ENCODE results near the gene DRAM1.
"Not testable (repeated sequence)": the region's sequence is repeated elsewhere in the genome, so short reads cannot be mapped to it uniquely, and the experiment has no call there.

The DRAM1 gene

GRCh38 chr12:101866615-101867373 lies 10.6 kb upstream of the DRAM1 start:
- ATAC-seq (replicated peaks; ENCODE audit: extremely low read depth, poor library complexity, severe bottlenecking) (no peak), DNase-seq (ENCODE audit: low spot score in 2 of 2) (no peak)
- Mint-ChIP-seq H3K27me3 (no peaks in the 10 kb centered on the region), H3K4me1 (no peaks in the 10 kb centered on the region), H3K4me3 (no peak overlapping the region), H3K9me3 (no peaks in the 10 kb centered on the region), H3K36me3 (ENCODE audit: insufficient read depth) (peaks cover 3% of the 10 kb centered on the region), H3K27ac (ENCODE audit: low read depth) (no peak overlapping the region)

- not testable (repeated sequence) for H3K4me3 Mint-ChIP-seq; H3K36me3 Mint-ChIP-seq (ENCODE audit: insufficient read depth); H3K4me1 Mint-ChIP-seq; H3K9me3 Mint-ChIP-seq; H3K27ac Mint-ChIP-seq (ENCODE audit: low read depth); ATAC-seq (replicated peaks; ENCODE audit: extremely low read depth, poor library complexity, severe bottlenecking); DNase-seq (ENCODE audit: low spot score in 2 of 2); H3K27me3 Mint-ChIP-seq
These were observed 9.8 kb upstream of the DRAM1 start for GRCh38 chr12:101867619-101868018.

- Mint-ChIP-seq H3K9me3 (no peaks in the 10 kb centered on the region), H3K4me3 (no peak overlapping the region), H3K36me3 (ENCODE audit: insufficient read depth) (peaks cover 2% of the 10 kb centered on the region), H3K27ac (ENCODE audit: low read depth) (no peak overlapping the region), H3K27me3 (no peaks in the 10 kb centered on the region), H3K4me1 (no peaks in the 10 kb centered on the region)
- ATAC-seq (replicated peaks; ENCODE audit: extremely low read depth, poor library complexity, severe bottlenecking) (no peak), DNase-seq (ENCODE audit: low spot score in 2 of 2) (no peak)
These were observed 6.5 kb upstream of the DRAM1 start for GRCh38 chr12:101870925-101871324.

GRCh38 chr12:101875162-101875561 lies 2.2 kb upstream of the DRAM1 start:
- Mint-ChIP-seq H3K4me3 (no peak overlapping the region), H3K9me3 (no peaks in the 10 kb centered on the region), H3K27me3 (no peaks in the 10 kb centered on the region), H3K27ac (ENCODE audit: low read depth) (no peak overlapping the region), H3K4me1 (peaks cover 14% of the 10 kb centered on the region), H3K36me3 (ENCODE audit: insufficient read depth) (peaks cover 11% of the 10 kb centered on the region)
- ATAC-seq (replicated peaks; ENCODE audit: extremely low read depth, poor library complexity, severe bottlenecking) (no peak), DNase-seq (ENCODE audit: low spot score in 2 of 2) (no peak)

- Mint-ChIP-seq H3K4me3 (peak overlapping the region; percentile 93), H3K4me1 (peaks cover 16% of the 10 kb centered on the region), H3K9me3 (no peaks in the 10 kb centered on the region), H3K36me3 (ENCODE audit: insufficient read depth) (peaks cover 11% of the 10 kb centered on the region), H3K27ac (ENCODE audit: low read depth) (peak overlapping the region; percentile 87), H3K27me3 (no peaks in the 10 kb centered on the region)
- no peak for DNase-seq (ENCODE audit: low spot score in 2 of 2)
- no peak for ATAC-seq (replicated peaks; ENCODE audit: extremely low read depth, poor library complexity, severe bottlenecking)
These were observed 989 bp upstream of the DRAM1 start for GRCh38 chr12:101876322-101876860.

GRCh38 chr12:101877806-101878242 lies 444 bp downstream of the DRAM1 start:
- Mint-ChIP-seq H3K9me3 (no peaks in the 10 kb centered on the region), H3K4me1 (peaks cover 20% of the 10 kb centered on the region), H3K27ac (ENCODE audit: low read depth) (peak overlapping the region; percentile 87), H3K36me3 (ENCODE audit: insufficient read depth) (peaks cover 12% of the 10 kb centered on the region), H3K4me3 (peak overlapping the region; percentile 93), H3K27me3 (no peaks in the 10 kb centered on the region)
- peak; percentile 6 for ATAC-seq (replicated peaks; ENCODE audit: extremely low read depth, poor library complexity, severe bottlenecking)
- no peak for DNase-seq (ENCODE audit: low spot score in 2 of 2)

- H3K27ac Mint-ChIP-seq (ENCODE audit: low read depth): peak overlapping the region; percentile 87
- peak overlapping the region; percentile 93 for H3K4me3 Mint-ChIP-seq
- peaks cover 12% of the 10 kb centered on the region for H3K36me3 Mint-ChIP-seq (ENCODE audit: insufficient read depth)
- no peaks in the 10 kb centered on the region for H3K9me3 Mint-ChIP-seq
- ATAC-seq (replicated peaks; ENCODE audit: extremely low read depth, poor library complexity, severe bottlenecking) (no peak), DNase-seq (ENCODE audit: low spot score in 2 of 2) (no peak)
- no peaks in the 10 kb centered on the region for H3K27me3 Mint-ChIP-seq
- H3K4me1 Mint-ChIP-seq: peaks cover 20% of the 10 kb centered on the region
These were observed 952 bp downstream of the DRAM1 start for GRCh38 chr12:101878243-101878821.

GRCh38 chr12:101880769-101881168 lies 3.4 kb downstream of the DRAM1 start:
- ATAC-seq (replicated peaks; ENCODE audit: extremely low read depth, poor library complexity, severe bottlenecking) (no peak), DNase-seq (ENCODE audit: low spot score in 2 of 2) (no peak)
- Mint-ChIP-seq H3K27ac (ENCODE audit: low read depth) (no peak overlapping the region), H3K4me3 (no peak overlapping the region), H3K27me3 (no peaks in the 10 kb centered on the region), H3K9me3 (no peaks in the 10 kb centered on the region), H3K36me3 (ENCODE audit: insufficient read depth) (peaks cover 12% of the 10 kb centered on the region), H3K4me1 (peaks cover 20% of the 10 kb centered on the region)

GRCh38 chr12:101881228-101881627 lies 3.8 kb downstream of the DRAM1 start:
- peaks cover 12% of the 10 kb centered on the region for H3K36me3 Mint-ChIP-seq (ENCODE audit: insufficient read depth)
- H3K27me3 Mint-ChIP-seq: no peaks in the 10 kb centered on the region
- ATAC-seq (replicated peaks; ENCODE audit: extremely low read depth, poor library complexity, severe bottlenecking) (no peak), DNase-seq (ENCODE audit: low spot score in 2 of 2) (no peak)
- H3K4me1 Mint-ChIP-seq: peaks cover 20% of the 10 kb centered on the region
- H3K27ac Mint-ChIP-seq (ENCODE audit: low read depth): no peak overlapping the region
- no peak overlapping the region for H3K4me3 Mint-ChIP-seq
- no peaks in the 10 kb centered on the region for H3K9me3 Mint-ChIP-seq

- H3K4me3 Mint-ChIP-seq: no peak overlapping the region
- H3K9me3 Mint-ChIP-seq: no peaks in the 10 kb centered on the region
- DNase-seq (ENCODE audit: low spot score in 2 of 2) (no peak), ATAC-seq (replicated peaks; ENCODE audit: extremely low read depth, poor library complexity, severe bottlenecking) (no peak)
- H3K4me1 Mint-ChIP-seq: peaks cover 8% of the 10 kb centered on the region
- H3K27me3 Mint-ChIP-seq: no peaks in the 10 kb centered on the region
- H3K27ac Mint-ChIP-seq (ENCODE audit: low read depth): no peak overlapping the region
- H3K36me3 Mint-ChIP-seq (ENCODE audit: insufficient read depth): peaks cover 2% of the 10 kb centered on the region
These were observed 6.8 kb downstream of the DRAM1 start for GRCh38 chr12:101884174-101884573.

GRCh38 chr12:101884781-101885340 lies 7.5 kb downstream of the DRAM1 start:
- not testable (repeated sequence) for H3K27ac Mint-ChIP-seq (ENCODE audit: low read depth); H3K9me3 Mint-ChIP-seq; DNase-seq (ENCODE audit: low spot score in 2 of 2); ATAC-seq (replicated peaks; ENCODE audit: extremely low read depth, poor library complexity, severe bottlenecking); H3K36me3 Mint-ChIP-seq (ENCODE audit: insufficient read depth); H3K4me3 Mint-ChIP-seq; H3K27me3 Mint-ChIP-seq
- H3K4me1 Mint-ChIP-seq: peaks cover 12% of the 10 kb centered on the region

- DNase-seq (ENCODE audit: low spot score in 2 of 2): no peak
- no peak overlapping the region for H3K27ac Mint-ChIP-seq (ENCODE audit: low read depth)
- peaks cover 2% of the 10 kb centered on the region for H3K36me3 Mint-ChIP-seq (ENCODE audit: insufficient read depth)
- no peak overlapping the region for H3K4me3 Mint-ChIP-seq
- no peak for ATAC-seq (replicated peaks; ENCODE audit: extremely low read depth, poor library complexity, severe bottlenecking)
- H3K9me3 Mint-ChIP-seq: no peaks in the 10 kb centered on the region
- H3K4me1 Mint-ChIP-seq: peaks cover 12% of the 10 kb centered on the region
- H3K27me3 Mint-ChIP-seq: no peaks in the 10 kb centered on the region
These were observed 8.7 kb downstream of the DRAM1 start for GRCh38 chr12:101885912-101886561.

Measured in central memory CD8-positive, alpha-beta T cell (primary cell).